Mucosa of rectum (tissue), 2 donors: ENCODE data around the gene ERBIN.
"Not testable (repeated sequence)": the region's sequence is repeated elsewhere in the genome, so short reads cannot be mapped to it uniquely, and the experiment has no call there.

Source experiments
- H3K27ac ChIP-seq, 2 donors: one replicate each; pipeline ENCODE4 v1.7.0; 2013; ENCODE audit warnings: inconsistent platforms in 2 of 2, low read depth in 2 of 2, low read length in 2 of 2
- H3K27me3 ChIP-seq, 2 donors: one replicate each; pipeline ENCODE4 v1.7.0; 2013; ENCODE audit warnings: low read length in 2 of 2; ENCODE audit not compliant: control insufficient read depth in 2 of 2, insufficient read depth in 2 of 2
- H3K36me3 ChIP-seq, 2 donors: one replicate each; pipeline ENCODE4 v1.7.0; 2013; ENCODE audit warnings: low read length in 2 of 2; ENCODE audit not compliant: control insufficient read depth in 2 of 2, insufficient read depth in 2 of 2
- H3K4me1 ChIP-seq, 2 donors: one replicate each; pipeline ENCODE4 v1.7.0; 2013; ENCODE audit warnings: low read length in 2 of 2, mild to moderate bottlenecking in 1 of 2; ENCODE audit not compliant: control insufficient read depth in 2 of 2, insufficient read depth in 2 of 2
- H3K4me3 ChIP-seq, 2 donors: one replicate each; pipeline ENCODE4 v1.7.0; 2013; ENCODE audit warnings: low read length in 2 of 2
- H3K9ac ChIP-seq, 2 donors: one replicate each; pipeline ENCODE4 v1.7.0; 2013; ENCODE audit warnings: low read length in 2 of 2, low read depth in 1 of 2, mild to moderate bottlenecking in 1 of 2
- H3K9me3 ChIP-seq, 2 donors: one replicate each; pipeline ENCODE4 v1.7.0; 2013; ENCODE audit warnings: low read length in 2 of 2; ENCODE audit not compliant: control insufficient read depth in 2 of 2
- donor health status: healthy.
- donor health status: Normal muscosa, but diverticular disease.

Gene ERBIN

GRCh38 chr5:65954200-65954599 is 27.8 kb downstream of the ERBIN start:
- Histone ChIP-seq H3K4me1 (no peaks in the 10 kb centered on the region), H3K9ac (no peak overlapping the region), H3K4me3 (no peak overlapping the region), H3K27ac (no peak overlapping the region), H3K9me3 (no peaks in the 10 kb centered on the region), H3K36me3 (no peaks in the 10 kb centered on the region), H3K27me3 (no peaks in the 10 kb centered on the region)

- Histone ChIP-seq H3K36me3 (no peaks in the 10 kb centered on the region), H3K4me1 (no peaks in the 10 kb centered on the region), H3K9ac (no peak overlapping the region), H3K4me3 (no peak overlapping the region), H3K9me3 (no peaks in the 10 kb centered on the region), H3K27ac (no peak overlapping the region), H3K27me3 (no peaks in the 10 kb centered on the region)
These were observed 29.4 kb downstream of the ERBIN start for GRCh38 chr5:65955746-65956145.

- H3K9ac ChIP-seq = not testable (repeated sequence)
These were observed 31.3 kb downstream of the ERBIN start for GRCh38 chr5:65957703-65958102.

GRCh38 chr5:65961633-65962032 is 35.3 kb downstream of the ERBIN start:
- peaks cover 0 to 2% of the 10 kb centered on the region in 2 donors for H3K4me1 ChIP-seq

More at GRCh38 chr5:65957703-65958102, 31.3 kb downstream of the ERBIN start:
- H3K4me1 ChIP-seq, H3K27ac ChIP-seq, H3K4me3 ChIP-seq, H3K36me3 ChIP-seq, H3K27me3 ChIP-seq, H3K9me3 ChIP-seq: not testable (repeated sequence)

GRCh38 chr5:65967288-65968066 is 41.1 kb downstream of the ERBIN start:
- Histone ChIP-seq H3K9ac (no peak overlapping the region), H3K4me3 (no peak overlapping the region), H3K4me1 (peaks cover 2 to 3% of the 10 kb centered on the region in 2 donors)

More at GRCh38 chr5:65961633-65962032, 35.3 kb downstream of the ERBIN start:
- no peaks in the 10 kb centered on the region for H3K27me3 ChIP-seq
- H3K9me3 ChIP-seq = no peaks in the 10 kb centered on the region
- no peak overlapping the region for H3K27ac ChIP-seq
- H3K9ac ChIP-seq = no peak overlapping the region
- H3K4me3 ChIP-seq = no peak overlapping the region
- no peaks in the 10 kb centered on the region for H3K36me3 ChIP-seq

GRCh38 chr5:65969539-65970393 is 43.4 kb downstream of the ERBIN start:
- H3K4me3 ChIP-seq = no peak overlapping the region
- H3K9ac ChIP-seq = no peak overlapping the region
- peaks cover 2 to 3% of the 10 kb centered on the region in 2 donors for H3K4me1 ChIP-seq
- no peaks in the 10 kb centered on the region for H3K27me3 ChIP-seq
- no peak overlapping the region for H3K27ac ChIP-seq
- no peaks in the 10 kb centered on the region for H3K9me3 ChIP-seq
- H3K36me3 ChIP-seq = no peaks in the 10 kb centered on the region

More at GRCh38 chr5:65967288-65968066, 41.1 kb downstream of the ERBIN start:
- Histone ChIP-seq H3K9me3 (no peaks in the 10 kb centered on the region), H3K36me3 (no peaks in the 10 kb centered on the region), H3K27me3 (no peaks in the 10 kb centered on the region), H3K27ac (no peak overlapping the region)

- Histone ChIP-seq H3K27me3 (no peaks in the 10 kb centered on the region), H3K36me3 (no peaks in the 10 kb centered on the region), H3K4me3 (no peak overlapping the region), H3K27ac (no peak overlapping the region), H3K4me1 (peaks cover 2 to 3% of the 10 kb centered on the region in 2 donors), H3K9me3 (no peaks in the 10 kb centered on the region), H3K9ac (no peak overlapping the region)
These were observed 44.3 kb downstream of the ERBIN start for GRCh38 chr5:65970481-65971367.

GRCh38 chr5:65971643-65972042 is 45.3 kb downstream of the ERBIN start:
- Histone ChIP-seq H3K4me3 (no peak overlapping the region), H3K4me1 (peaks cover 2 to 3% of the 10 kb centered on the region in 2 donors)

GRCh38 chr5:65972896-65973295 is 46.5 kb downstream of the ERBIN start:
- H3K9ac ChIP-seq, H3K4me1 ChIP-seq, H3K36me3 ChIP-seq, H3K9me3 ChIP-seq, H3K4me3 ChIP-seq, H3K27me3 ChIP-seq, H3K27ac ChIP-seq: not testable (repeated sequence)

More at GRCh38 chr5:65971643-65972042, 45.3 kb downstream of the ERBIN start:
- Histone ChIP-seq H3K27ac (no peak overlapping the region), H3K36me3 (no peaks in the 10 kb centered on the region), H3K9me3 (no peaks in the 10 kb centered on the region), H3K9ac (no peak overlapping the region), H3K27me3 (no peaks in the 10 kb centered on the region)
